Peyer's patch (tissue), 4 donors: ENCODE data around the gene OXA1L. TPM values are rescaled to one million over a fixed set of nuclear protein-coding genes. Genes with fewer than 3 reads are reported as not detected.
A peak's percentile ranks its signal among the peaks of the same experiment; 100 is the strongest.
"Not testable (repeated sequence)": the region's sequence is repeated elsewhere in the genome, so short reads cannot be mapped to it uniquely, and the experiment has no call there.

Experiments used
- DNase-seq, 3 donors: peaks; one replicate each; pipeline ENCODE4 v3.0.0-alpha.2; 2017 to 2019
- H3K27ac ChIP-seq, 4 donors: fragments of 200-600 bp; sonication (generic); one replicate each; pipeline ENCODE4 v1.5.1; 2016 to 2019
- H3K27me3 ChIP-seq, 2 donors: fragments of 200-600 bp; sonication (generic); one replicate each; pipeline ENCODE4 v1.5.1; 2019
- H3K36me3 ChIP-seq, 3 donors: fragments of 200-600 bp; sonication (generic); one replicate each; pipeline ENCODE4 v1.5.1; 2016 to 2019
- H3K4me1 ChIP-seq, 4 donors: fragments of 200-600 bp; sonication (generic); one replicate each; pipeline ENCODE4 v1.5.1; 2016 to 2019
- H3K4me3 ChIP-seq, 4 donors: fragments of 200-600 bp; sonication (generic); 1 replicate in 3 of 4; 2 replicates in 1 of 4; pipeline ENCODE4 v1.5.1; 2016 to 2019; ENCODE audit warnings: mild to moderate bottlenecking in 1 of 4
- H3K9me3 ChIP-seq, 4 donors: fragments of 200-600 bp; sonication (generic); one replicate each; pipeline ENCODE4 v1.5.1; 2016 to 2019; ENCODE audit warnings: mild to moderate bottlenecking in 1 of 4
- POLR2A ChIP-seq, 2 donors: fragments of 450-650 bp; IDR thresholded peaks; one replicate each; pipeline ENCODE4 v1.5.1; 2017; ENCODE audit warnings: antibody characterized with exemption in 2 of 2, mild to moderate bottlenecking in 2 of 2, moderate library complexity in 2 of 2
- total RNA-seq, 4 donors: library from RNA; depleted of rRNA; stranded (reverse); fragments of >200 nt; gene quantifications; one replicate each; pipeline ENCODE4 v1.1.0, GENCODE V29; 2016
- TF ChIP-seq, protein P1 (sequence below), 6 experiments: fragments of 450-650 bp in 4 of 6; fragments of 200-600 bp in 2 of 6; sonication (generic) in 1 of 6; IDR thresholded peaks; one replicate each; pipeline ENCODE4 v1.5.1; 2017 to 2019; ENCODE audit warnings: antibody characterized with exemption in 6 of 6, mild to moderate bottlenecking in 3 of 6, moderate library complexity in 1 of 6

The OXA1L gene
- total RNA-seq, 4 donors from 2014 or later, result 73.6 to 115 (median 90.4) TPM

DNA sequence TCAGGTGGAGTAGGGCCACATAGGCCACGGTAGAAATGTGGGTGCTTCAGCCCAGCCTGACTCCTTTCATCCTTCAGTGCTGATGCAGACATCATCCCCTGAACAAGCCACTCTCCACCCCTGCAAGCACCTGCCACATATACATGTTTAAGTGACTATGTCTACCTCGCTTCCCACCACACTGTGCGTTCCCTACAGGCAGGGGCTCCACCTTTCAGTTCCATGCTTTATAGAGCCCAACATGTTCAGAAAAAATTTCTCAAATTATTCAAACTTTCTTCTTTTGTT lies 37.1 kb downstream of the OXA1L start:
- Histone ChIP-seq H3K36me3 (no peaks in the 10 kb centered on the region), H3K4me3 (no peak overlapping the region), H3K9me3 (no peaks in the 10 kb centered on the region), H3K4me1 (peaks cover 0 to 15% (median 0%) of the 10 kb centered on the region in 4 donors), H3K27me3 (no peaks in the 10 kb centered on the region), H3K27ac (peak overlapping the region in 1 of 4 donors; percentile 13)
- DNase-seq, result no peak
- TF ChIP-seq, protein P1, sequence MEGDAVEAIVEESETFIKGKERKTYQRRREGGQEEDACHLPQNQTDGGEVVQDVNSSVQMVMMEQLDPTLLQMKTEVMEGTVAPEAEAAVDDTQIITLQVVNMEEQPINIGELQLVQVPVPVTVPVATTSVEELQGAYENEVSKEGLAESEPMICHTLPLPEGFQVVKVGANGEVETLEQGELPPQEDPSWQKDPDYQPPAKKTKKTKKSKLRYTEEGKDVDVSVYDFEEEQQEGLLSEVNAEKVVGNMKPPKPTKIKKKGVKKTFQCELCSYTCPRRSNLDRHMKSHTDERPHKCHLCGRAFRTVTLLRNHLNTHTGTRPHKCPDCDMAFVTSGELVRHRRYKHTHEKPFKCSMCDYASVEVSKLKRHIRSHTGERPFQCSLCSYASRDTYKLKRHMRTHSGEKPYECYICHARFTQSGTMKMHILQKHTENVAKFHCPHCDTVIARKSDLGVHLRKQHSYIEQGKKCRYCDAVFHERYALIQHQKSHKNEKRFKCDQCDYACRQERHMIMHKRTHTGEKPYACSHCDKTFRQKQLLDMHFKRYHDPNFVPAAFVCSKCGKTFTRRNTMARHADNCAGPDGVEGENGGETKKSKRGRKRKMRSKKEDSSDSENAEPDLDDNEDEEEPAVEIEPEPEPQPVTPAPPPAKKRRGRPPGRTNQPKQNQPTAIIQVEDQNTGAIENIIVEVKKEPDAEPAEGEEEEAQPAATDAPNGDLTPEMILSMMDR (IDR thresholded peaks at IDR 0.05), result no peak
- no peak for TF ChIP-seq POLR2A (IDR thresholded peaks at IDR 0.05)

DNA sequence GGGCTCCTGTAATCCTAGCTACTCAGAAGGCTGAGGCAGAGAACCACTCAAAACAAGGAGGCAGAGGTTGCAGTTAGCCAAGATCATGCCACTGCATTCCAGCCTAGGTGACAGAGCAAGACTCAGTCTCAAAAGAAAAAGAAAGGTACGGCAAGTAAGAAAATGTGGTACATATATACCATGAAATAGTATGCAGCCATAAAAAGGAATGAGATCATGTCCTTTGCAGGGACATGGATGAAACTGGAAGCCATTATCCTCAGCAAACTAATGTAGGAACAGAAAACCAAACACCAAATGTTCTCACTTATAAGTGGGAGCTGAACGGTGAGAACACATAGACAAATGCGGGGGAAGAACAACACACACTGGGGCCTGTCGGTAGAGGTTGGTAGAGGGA lies 38.7 kb downstream of the OXA1L start:
- DNase-seq, H3K4me3 ChIP-seq, H3K9me3 ChIP-seq, H3K36me3 ChIP-seq, H3K27me3 ChIP-seq, H3K27ac ChIP-seq: not testable (repeated sequence)
- H3K4me1 ChIP-seq, result peaks cover 0 to 23% (median 0%) of the 10 kb centered on the region in 4 donors

DNA sequence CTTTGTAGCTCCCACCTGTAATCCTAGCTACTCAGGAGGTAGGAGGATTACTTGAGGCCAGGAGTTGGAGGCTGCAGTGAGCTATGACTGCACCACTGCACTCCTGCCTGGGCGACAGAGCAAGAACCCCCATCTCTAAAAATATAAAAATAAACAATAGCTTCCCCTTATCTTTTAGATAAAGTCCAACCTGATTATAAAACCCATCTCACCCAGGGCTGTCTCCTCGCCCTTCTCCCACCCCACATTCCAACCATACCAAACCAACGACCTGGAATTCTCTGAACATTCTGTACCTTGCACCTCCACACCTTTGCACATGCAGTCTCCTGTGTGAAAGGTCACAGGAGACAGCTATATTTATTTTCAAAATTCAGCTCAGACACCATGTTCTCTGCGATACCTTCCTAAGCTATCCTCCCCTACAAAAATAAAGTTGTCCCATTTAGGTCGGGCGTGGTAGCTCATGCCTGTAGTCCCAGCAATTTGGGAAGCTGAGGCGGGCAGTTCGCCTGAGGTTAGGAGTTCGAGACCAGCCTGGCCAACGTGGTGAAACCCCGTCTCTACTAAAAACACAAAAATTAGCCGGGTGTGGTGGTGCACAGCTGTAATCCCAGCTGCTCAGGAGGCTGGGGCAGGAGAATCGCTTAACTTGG lies 41.1 kb downstream of the OXA1L start:
- H3K27ac ChIP-seq, result peak overlapping the region in 3 of 4 donors; percentile 72 to 87 (median 83)

DNA sequence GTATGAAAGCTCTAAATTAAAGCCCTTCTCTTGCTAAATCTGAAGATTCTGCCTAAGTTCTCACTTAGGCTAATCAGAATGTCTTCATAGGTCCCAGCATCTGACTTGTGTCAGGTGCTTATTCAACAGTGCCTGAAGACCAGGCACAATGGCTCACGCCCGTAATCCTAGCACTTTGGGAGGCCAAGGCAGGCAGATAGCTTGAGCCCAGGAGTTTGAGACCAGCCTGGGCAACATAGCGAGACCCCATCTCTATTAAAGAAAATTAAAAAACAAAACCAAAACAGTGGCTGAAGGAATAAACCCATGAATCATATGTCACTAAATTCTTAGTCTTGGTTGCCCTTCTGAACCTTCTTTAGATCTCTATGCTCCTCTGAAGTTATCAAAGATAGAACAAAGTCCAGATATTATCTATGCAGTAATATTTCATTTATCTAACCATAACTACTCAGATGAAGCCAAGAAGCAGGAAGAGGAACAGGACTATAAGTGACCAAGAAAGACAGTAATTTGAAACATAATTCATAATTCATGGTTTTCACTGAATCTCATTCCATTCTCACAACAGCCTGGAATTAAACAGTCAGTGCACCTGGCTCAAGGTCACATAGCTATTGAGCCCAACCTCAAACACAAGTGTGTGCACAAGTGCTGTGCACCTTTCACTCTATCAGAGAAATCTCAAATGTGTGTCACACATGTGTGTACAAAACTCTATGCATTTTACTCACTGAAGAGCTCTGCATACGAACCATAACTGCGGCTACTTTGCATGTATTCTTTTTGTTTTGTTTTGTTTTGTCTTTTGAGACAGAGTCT lies 42.1 kb downstream of the OXA1L start:
- H3K27me3 ChIP-seq, result no peaks in the 10 kb centered on the region
- peaks cover 0 to 6% (median 0%) of the 10 kb centered on the region in 3 donors for H3K36me3 ChIP-seq
- DNase-seq, result no peak
- H3K4me3 ChIP-seq, result peak overlapping the region in 2 of 4 donors; percentile 27 to 38
- H3K9me3 ChIP-seq, result no peaks in the 10 kb centered on the region
- peak overlapping the region in 3 of 4 donors; percentile 72 to 87 (median 83) for H3K27ac ChIP-seq
- TF ChIP-seq, protein P1 (IDR thresholded peaks at IDR 0.05), result no peak
- TF ChIP-seq POLR2A (IDR thresholded peaks at IDR 0.05), result peak; percentile 36 to 58
- peaks cover 0 to 23% (median 4%) of the 10 kb centered on the region in 4 donors for H3K4me1 ChIP-seq

More for the DNA sequence above, 41.1 kb downstream of the OXA1L start:
- H3K9me3 ChIP-seq, result no peaks in the 10 kb centered on the region
- no peaks in the 10 kb centered on the region for H3K36me3 ChIP-seq
- H3K4me3 ChIP-seq, result peak overlapping the region in 2 of 4 donors; percentile 21 to 27
- H3K27me3 ChIP-seq, result no peaks in the 10 kb centered on the region
- peaks cover 0 to 23% (median under 1%) of the 10 kb centered on the region in 4 donors for H3K4me1 ChIP-seq
- no peak for TF ChIP-seq POLR2A (IDR thresholded peaks at IDR 0.05)
- TF ChIP-seq, protein P1 (IDR thresholded peaks at IDR 0.05), result no peak
- peak in 1 of 3 donors; percentile 67 for DNase-seq

DNA sequence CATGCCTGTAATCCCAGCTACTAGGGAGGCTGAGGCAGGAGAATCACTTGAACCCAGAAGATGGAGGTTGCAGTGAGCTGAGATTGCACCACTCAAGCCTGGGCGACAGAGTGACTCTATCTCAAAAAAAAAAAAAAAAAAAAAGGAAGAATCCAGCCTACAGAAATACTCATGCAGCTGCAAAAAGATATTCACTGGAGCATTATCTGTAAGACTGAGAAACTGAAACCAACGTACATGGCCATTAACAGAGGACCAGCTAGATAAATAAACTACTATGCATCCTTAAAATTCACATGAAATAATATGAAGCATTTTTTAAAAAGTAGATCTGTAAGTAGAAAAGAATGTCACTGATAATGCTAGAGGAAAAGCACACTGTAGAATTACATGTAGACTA lies 45.2 kb downstream of the OXA1L start:
- TF ChIP-seq POLR2A (IDR thresholded peaks at IDR 0.05), result no peak
- TF ChIP-seq, protein P1 (IDR thresholded peaks at IDR 0.05), result no peak
- Histone ChIP-seq H3K27ac (peak overlapping the region in 1 of 4 donors; percentile 46), H3K4me3 (peak overlapping the region in 2 of 4 donors; percentile 0 to 38), H3K27me3 (no peaks in the 10 kb centered on the region), H3K9me3 (no peaks in the 10 kb centered on the region), H3K4me1 (peaks cover 0 to 37% (median 4%) of the 10 kb centered on the region in 4 donors), H3K36me3 (peaks cover 0 to 6% (median 0%) of the 10 kb centered on the region in 3 donors)
- no peak for DNase-seq

DNA sequence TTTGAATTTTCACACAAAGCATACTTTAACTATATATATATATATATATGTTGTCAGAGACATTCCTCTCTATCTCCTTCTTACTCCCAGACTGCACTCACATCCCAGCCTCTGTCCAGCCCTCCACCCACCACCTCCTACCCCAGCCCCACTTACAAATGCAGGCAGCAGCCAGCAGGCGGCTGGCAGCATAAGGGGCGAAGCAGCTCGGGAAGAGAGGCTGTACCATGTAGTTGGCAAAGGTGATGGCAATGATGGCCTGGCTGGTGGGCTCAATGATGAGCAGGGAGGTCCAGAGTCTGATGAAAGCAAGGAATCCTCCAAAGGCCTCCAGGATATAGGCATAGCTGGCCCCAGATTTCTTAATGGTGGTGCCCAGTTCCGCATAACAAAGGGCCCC lies 46.3 kb downstream of the OXA1L start:
- Histone ChIP-seq H3K4me1 (peaks cover 0 to 39% (median 4%) of the 10 kb centered on the region in 4 donors), H3K9me3 (no peaks in the 10 kb centered on the region), H3K4me3 (peak overlapping the region in 2 of 4 donors; percentile 26 to 38), H3K36me3 (peaks cover 0 to 6% (median 0%) of the 10 kb centered on the region in 3 donors), H3K27me3 (no peaks in the 10 kb centered on the region), H3K27ac (no peak overlapping the region)
- no peak for TF ChIP-seq POLR2A (IDR thresholded peaks at IDR 0.05)
- TF ChIP-seq, protein P1 (IDR thresholded peaks at IDR 0.05), result peak in 1 of 6 experiments; percentile 4
- no peak for DNase-seq
